H54 (cell line): ENCODE data around the gene JAK1.

ENCODE experiments used
- DNase-seq: peaks from one replicate; pipeline ENCODE4 v3.0.0; 2011; ENCODE audit warnings: low spot score, mixed read lengths; ENCODE audit not compliant: insufficient read length
- FAIRE-seq: peaks from 3 replicates; lab custom pipeline; 2011; peaks lifted over from hg19 to GRCh38; lab: Jason Lieb, UNC
- POLR2A ChIP-seq: IDR thresholded peaks from 2 replicates; pipeline ENCODE4 v1.6.1; 2011; ENCODE audit warnings: low read depth, mild to moderate bottlenecking, low read length

JAK1 gene

GRCh38 chr1:64854674-64855073 is 111.7 kb downstream of the JAK1 start:
- TF ChIP-seq POLR2A = no peak
- FAIRE-seq (no peak), DNase-seq (no peak)

- DNase-seq = no peak
- FAIRE-seq = no peak
- TF ChIP-seq POLR2A = no peak
Measured at GRCh38 chr1:64851664-64852063, 114.7 kb downstream of the JAK1 start.

GRCh38 chr1:64850846-64851245 is 115.5 kb downstream of the JAK1 start:
- DNase-seq = no peak
- no peak for TF ChIP-seq POLR2A
- no peak for FAIRE-seq

- DNase-seq (no peak), FAIRE-seq (no peak)
- TF ChIP-seq POLR2A = no peak
Measured at GRCh38 chr1:64849942-64850341, 116.4 kb downstream of the JAK1 start.

- FAIRE-seq (no peak), DNase-seq (no peak)
- TF ChIP-seq POLR2A = no peak
Measured at GRCh38 chr1:64848803-64849202, 117.5 kb downstream of the JAK1 start.

GRCh38 chr1:64848136-64848535 is 118.2 kb downstream of the JAK1 start:
- FAIRE-seq (no peak), DNase-seq (no peak)
- no peak for TF ChIP-seq POLR2A

GRCh38 chr1:64847666-64848065 is 118.7 kb downstream of the JAK1 start:
- DNase-seq (no peak), FAIRE-seq (no peak)
- TF ChIP-seq POLR2A = no peak

GRCh38 chr1:64846573-64847430 is 119.5 kb downstream of the JAK1 start:
- no peak for TF ChIP-seq POLR2A
- no peak for FAIRE-seq

GRCh38 chr1:64845831-64846425 is 120.4 kb downstream of the JAK1 start:
- TF ChIP-seq POLR2A = no peak
- FAIRE-seq = no peak
- DNase-seq = no peak

More at GRCh38 chr1:64846573-64847430, 119.5 kb downstream of the JAK1 start:
- DNase-seq = no peak

GRCh38 chr1:64844609-64845008 is 121.7 kb downstream of the JAK1 start:
- DNase-seq = no peak
- no peak for FAIRE-seq
- TF ChIP-seq POLR2A = no peak

GRCh38 chr1:64844175-64844574 is 122.2 kb downstream of the JAK1 start:
- FAIRE-seq (no peak), DNase-seq (no peak)
- TF ChIP-seq POLR2A = no peak

GRCh38 chr1:64843675-64844074 is 122.7 kb downstream of the JAK1 start:
- no peak for TF ChIP-seq POLR2A
- FAIRE-seq = no peak
- no peak for DNase-seq

GRCh38 chr1:64842224-64842623 is 124.1 kb downstream of the JAK1 start:
- no peak for DNase-seq
- TF ChIP-seq POLR2A = no peak
- no peak for FAIRE-seq

- FAIRE-seq (no peak), DNase-seq (no peak)
- TF ChIP-seq POLR2A = no peak
Measured at GRCh38 chr1:64841330-64842065, 124.9 kb downstream of the JAK1 start.
